OCI-LY1 (cell line): Measurements from ENCODE around the gene MCFD2.

Experiments used
- CTCF ChIP-seq: fragments of 200-600 bp; sonication (generic), shearing (Covaris generic); IDR thresholded peaks from 2 replicates; pipeline ENCODE4 v1.5.1; 2017; ENCODE audit warnings: mild to moderate bottlenecking, antibody characterized with exemption, low read length, moderate library complexity, mixed read lengths
- EZH2 ChIP-seq: fragments of 200-600 bp; sonication (generic), shearing (Covaris generic); IDR thresholded peaks from 2 replicates; pipeline ENCODE4 v1.8.0; 2017; ENCODE audit warnings: borderline replicate concordance, mixed run types, mild to moderate bottlenecking, antibody characterized with exemption, low read length, moderate library complexity, mixed read lengths

GRCh38 chr2:46858702-46859090, 56.9 kb downstream of the MCFD2 start:
- TF ChIP-seq CTCF (no peak), EZH2 (no peak)
